OCI-LY3 (cell line): ENCODE data around the gene BCL10.

Experiments used
- H2AFZ ChIP-seq: fragments of 200-600, 300-600 bp; shearing (Covaris generic); 2 replicates; pipeline ENCODE4 v1.6.0; 2014; ENCODE audit warnings: antibody characterized with exemption, low read depth, low read length
- H3K27ac ChIP-seq: fragments of 200-600, 300-600 bp; sonication (generic); 2 replicates; pipeline ENCODE4 v1.5.1; 2014; ENCODE audit warnings: mild to moderate bottlenecking, low read length, moderate library complexity, mixed read lengths
- H3K27me3 ChIP-seq: fragments of 200-600, 300-600 bp; sonication (generic); 2 replicates; pipeline ENCODE4 v1.6.1; 2014; ENCODE audit warnings: low read depth, low read length, mixed read lengths
- H3K36me3 ChIP-seq: fragments of 200-600, 300-600 bp; sonication (generic); replicated peaks from 2 replicates; pipeline ENCODE3; 2014; ENCODE audit warnings: low read depth, low read length, mixed read lengths
- H3K4me1 ChIP-seq: fragments of 300-600, 200-600 bp; sonication (generic); 2 replicates; pipeline ENCODE4 v1.6.1; 2014; ENCODE audit warnings: low read length, mixed read lengths
- H3K4me2 ChIP-seq: fragments of 200-600, 300-600 bp; sonication (generic); 2 replicates; pipeline ENCODE4 v1.6.1; 2014; ENCODE audit warnings: low read length, mixed read lengths
- H3K4me3 ChIP-seq: fragments of 300-600, 200-600 bp; sonication (generic); 2 replicates; pipeline ENCODE4 v1.5.1; 2014; ENCODE audit warnings: antibody characterized with exemption, mild to moderate bottlenecking, low read length, moderate library complexity
- H3K79me2 ChIP-seq: fragments of 300-600, 200-600 bp; shearing (Covaris generic); 2 replicates; pipeline ENCODE4 v1.6.1; 2014; ENCODE audit warnings: mild to moderate bottlenecking, low read length, mixed read lengths
- H3K9ac ChIP-seq: fragments of 300-600, 200-600 bp; shearing (Covaris generic); 2 replicates; pipeline ENCODE4 v1.6.0; 2014; ENCODE audit warnings: mild to moderate bottlenecking, low read length, moderate library complexity
- H3K9me3 ChIP-seq: fragments of 200-600, 300-600 bp; shearing (Covaris generic); 2 replicates; pipeline ENCODE4 v1.6.1; 2014; ENCODE audit warnings: low read length, mixed read lengths; ENCODE audit not compliant: insufficient read depth
- H4K20me1 ChIP-seq: fragments of 200-600, 300-600 bp; sonication (generic); 2 replicates; pipeline ENCODE4 v1.6.1; 2016; ENCODE audit warnings: low read length, mixed read lengths; ENCODE audit not compliant: insufficient read depth
- CTCF ChIP-seq: fragments of 200-600, 300-600 bp; sonication (generic); IDR thresholded peaks from 2 replicates; pipeline ENCODE4 v1.5.1; 2014; ENCODE audit warnings: antibody characterized with exemption, low read length, low read depth
- EZH2phosphoT487 ChIP-seq: fragments of 200-600 bp; shearing (Covaris generic); IDR thresholded peaks from 2 replicates; pipeline ENCODE4 v1.6.1; 2018; ENCODE audit warnings: antibody characterized with exemption, mixed run types, low read depth

The BCL10 gene

DNA sequence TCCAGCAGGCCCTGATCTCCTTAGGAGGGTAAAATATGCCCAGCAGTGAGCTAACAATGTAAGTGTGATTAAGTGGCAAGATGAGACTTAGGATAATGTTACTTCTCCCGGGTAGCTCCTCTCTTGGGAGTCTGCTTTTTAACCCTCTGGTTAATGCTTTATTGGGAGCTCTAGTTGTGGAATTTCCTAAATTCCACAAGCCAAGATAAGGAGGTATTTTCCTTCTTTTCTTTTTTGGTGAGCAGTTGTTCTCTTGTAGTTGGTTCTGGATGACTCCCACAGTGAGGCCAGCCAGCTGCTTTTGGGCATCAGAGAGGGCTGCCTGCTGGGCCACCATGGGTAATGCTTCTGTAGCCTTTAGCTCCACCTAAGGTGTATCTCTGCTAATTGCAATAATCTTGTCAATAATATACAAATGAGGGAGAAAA lies 36.2 kb downstream of the BCL10 start:
- Histone ChIP-seq H4K20me1 (no peaks in the 10 kb centered on the region), H3K36me3 (no peaks in the 10 kb centered on the region), H3K4me2 (no peak overlapping the region), H3K9me3 (no peaks in the 10 kb centered on the region), H3K9ac (no peak overlapping the region), H3K27ac (no peak overlapping the region), H3K79me2 (no peaks in the 10 kb centered on the region), H3K27me3 (no peaks in the 10 kb centered on the region), H3K4me1 (peaks cover 8% of the 10 kb centered on the region), H2AFZ (no peak overlapping the region; the same call in 1 of the 2 replicates), H3K4me3 (no peak overlapping the region)
- TF ChIP-seq EZH2phosphoT487 (no peak), CTCF (peak; percentile 57)

DNA sequence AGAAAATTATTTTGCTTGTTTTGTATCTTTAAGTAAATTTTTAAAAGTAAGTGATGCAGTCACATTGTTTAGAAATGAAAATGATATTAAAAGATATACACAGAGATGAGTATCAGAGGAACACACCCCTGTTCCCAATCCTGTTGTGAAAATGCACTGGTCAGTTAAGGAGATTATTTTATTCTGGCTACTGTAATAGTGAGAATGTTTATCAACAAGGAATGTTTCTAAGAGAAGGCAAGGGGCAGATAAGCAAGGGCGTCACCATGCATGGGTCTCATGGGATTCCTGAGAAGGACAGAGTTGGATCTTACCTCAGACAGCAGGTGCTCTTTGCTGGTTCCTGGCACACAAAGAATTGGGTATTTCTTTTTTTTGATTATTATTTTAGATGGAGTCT lies 38.8 kb downstream of the BCL10 start:
- H3K4me2 ChIP-seq: no peak overlapping the region
- no peaks in the 10 kb centered on the region for H3K79me2 ChIP-seq
- no peaks in the 10 kb centered on the region for H3K9me3 ChIP-seq
- no peak overlapping the region for H3K4me3 ChIP-seq
- H4K20me1 ChIP-seq: no peaks in the 10 kb centered on the region
- no peak overlapping the region for H3K9ac ChIP-seq
- H3K4me1 ChIP-seq: peaks cover 8% of the 10 kb centered on the region
- H3K36me3 ChIP-seq: no peaks in the 10 kb centered on the region
- H3K27me3 ChIP-seq: no peaks in the 10 kb centered on the region
- H3K27ac ChIP-seq: no peak overlapping the region
- H2AFZ ChIP-seq: no peak overlapping the region
- TF ChIP-seq EZH2phosphoT487 (no peak), CTCF (no peak)

DNA sequence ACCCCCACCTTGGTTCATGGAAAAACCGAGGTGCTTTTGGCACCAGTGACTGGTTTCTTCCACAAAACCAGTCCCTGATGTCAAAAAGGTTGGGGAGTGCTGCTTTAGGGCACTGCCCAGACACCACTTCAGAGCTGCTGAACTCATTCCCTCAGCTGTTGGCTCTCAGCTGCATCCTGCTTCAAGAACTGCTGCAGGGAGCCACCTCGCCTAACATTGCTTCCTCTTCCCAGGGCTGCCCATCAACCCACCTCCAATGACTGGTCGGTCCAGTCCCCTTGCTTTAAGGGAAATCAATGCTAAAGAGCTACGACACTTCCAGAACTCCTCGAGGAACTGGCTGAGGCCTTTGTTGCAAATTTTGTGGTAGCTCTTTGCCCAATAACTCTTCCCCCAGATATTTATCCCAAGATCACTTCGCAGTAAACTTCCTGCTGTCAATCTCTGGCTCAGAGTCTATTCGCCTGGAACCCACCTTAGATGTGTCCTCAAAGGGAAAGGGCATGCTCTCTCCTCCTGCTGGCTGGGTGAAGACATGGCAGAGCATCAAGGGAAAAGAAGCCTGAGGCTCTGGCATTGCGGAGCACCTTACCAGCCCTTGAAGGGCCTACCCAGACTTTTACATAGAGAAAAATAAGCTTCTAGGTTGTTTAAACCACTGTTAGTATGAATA lies 46.0 kb downstream of the BCL10 start:
- Histone ChIP-seq H3K4me2 (no peak overlapping the region), H3K4me1 (no peaks in the 10 kb centered on the region), H3K27me3 (no peaks in the 10 kb centered on the region), H3K4me3 (no peak overlapping the region), H3K9ac (no peak overlapping the region), H2AFZ (no peak overlapping the region), H3K27ac (no peak overlapping the region), H3K36me3 (no peaks in the 10 kb centered on the region), H4K20me1 (no peaks in the 10 kb centered on the region), H3K79me2 (no peaks in the 10 kb centered on the region), H3K9me3 (no peaks in the 10 kb centered on the region)
- TF ChIP-seq CTCF (peak; percentile 33), EZH2phosphoT487 (no peak)

- H3K79me2 ChIP-seq: no peaks in the 10 kb centered on the region
- H3K4me2 ChIP-seq: no peak overlapping the region
- no peak overlapping the region for H2AFZ ChIP-seq
- H3K4me1 ChIP-seq: no peaks in the 10 kb centered on the region
- H3K27me3 ChIP-seq: no peaks in the 10 kb centered on the region
- H3K9me3 ChIP-seq: no peaks in the 10 kb centered on the region
- no peaks in the 10 kb centered on the region for H4K20me1 ChIP-seq
- no peaks in the 10 kb centered on the region for H3K36me3 ChIP-seq
- H3K4me3 ChIP-seq: no peak overlapping the region
- no peak overlapping the region for H3K9ac ChIP-seq
- TF ChIP-seq EZH2phosphoT487 (no peak), CTCF (no peak)
- H3K27ac ChIP-seq: no peak overlapping the region
Observed at GRCh38 chr1:85229574-85230097, 46.8 kb downstream of the BCL10 start.
